Measurements from ENCODE around the gene MVD. TPM values are rescaled to one million over a fixed set of nuclear protein-coding genes. Genes with fewer than 3 reads are reported as not detected.

The MVD gene
- total and polyA plus RNA-seq, 10 of the 15 experiments (the other 5 are each of a cell fraction or from before 2014, with no cell fraction given): 5.0 to 147 (median 65.0) TPM

- BruUV-seq (replicated peaks): no TSS peak
- Histone ChIP-seq H3K27ac (ENCODE audit: control insufficient read depth, insufficient read depth) (no peak overlapping the region), H3K9ac (ENCODE audit: control insufficient read depth, insufficient read depth, low read length) (no peak overlapping the region), H3K27me3 (replicated peaks in 1 of 2; ENCODE audit: control insufficient read depth in 2 of 2, insufficient read depth in 2 of 2, low read length in 1 of 2) (no peaks in the 10 kb centered on the region), H3K4me1 (ENCODE audit: control insufficient read depth, insufficient read depth, low read length) (peaks cover 44% of the 10 kb centered on the region), H4K20me1 (ENCODE audit: control insufficient read depth, insufficient read depth) (no peaks in the 10 kb centered on the region), H3K9me3 (replicated peaks; ENCODE audit: control insufficient read depth, insufficient read depth, low read length) (no peaks in the 10 kb centered on the region), H3K4me2 (ENCODE audit: control insufficient read depth, insufficient read depth) (no peak overlapping the region), H3K79me2 (ENCODE audit: control insufficient read depth, insufficient read depth, low read length) (peaks cover 24% of the 10 kb centered on the region), H3K4me3 (no peak overlapping the region), H2AFZ (ENCODE audit: control insufficient read depth, low read depth, low read length) (no peak overlapping the region), H3K36me3 (ENCODE audit: control insufficient read depth in 2 of 2, insufficient read depth in 2 of 2, low read length in 1 of 2) (peaks cover 0 to 7% of the 10 kb centered on the region in 2 experiments; a peak in 2 of 4 replicates)
- SMC1A ChIA-PET (ENCODE audit: uncharacterized antibody, unreplicated experiment): no interaction called here
- FAIRE-seq (no peak), DNase-seq (ENCODE audit: low read depth, low spot score) (no peak), ATAC-seq (no peak)
- POLR2A ChIA-PET: no interaction called here
- in situ Hi-C loops (cut with MboI) (no loop called here), intact Hi-C loops (cut with micrococcal nuclease; ENCODE audit: unreplicated experiment) (no loop called here)
- RAD21 ChIA-PET (ENCODE audit: unreplicated experiment): no interaction called here
- CTCF ChIA-PET: interaction anchor here (3.3 kb wide), 1 partner anchor 18 kb away, joined by 26 read pairs; no protein-coding TSS in a partner anchor
- WGBS (ENCODE audit: insufficient coverage, insufficient replicate concordance, low lambda C conversion rate, missing lambda C conversion rate): 91% methylated on average over 15 of the region's 16 CpGs
- no peak for TF ChIP-seq ZNF207 (IDR thresholded peaks at IDR 0.05; ENCODE audit: borderline replicate concordance)
These were observed 36.3 kb upstream of the MVD start for GRCh38 chr16:88699180-88699579.

DNA sequence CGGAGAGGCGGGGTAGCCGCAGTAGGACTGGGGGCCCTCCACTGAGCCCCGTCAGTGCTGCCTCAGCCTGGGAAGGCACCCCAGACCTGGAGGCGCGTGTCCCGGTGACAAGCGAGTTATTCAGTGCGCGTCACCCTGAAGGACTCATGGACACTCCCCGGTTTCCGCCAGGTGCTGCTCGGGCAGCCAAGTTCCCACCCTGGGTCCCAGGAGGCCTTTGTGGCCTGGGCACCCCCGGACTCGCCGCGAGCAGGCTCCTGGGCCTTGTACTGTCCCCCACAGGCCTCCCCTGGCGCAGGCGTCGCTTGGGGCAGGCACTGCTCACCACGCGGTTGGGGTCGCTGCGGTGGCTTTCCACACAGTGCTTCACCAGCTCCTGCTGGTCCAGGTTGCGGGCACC is 35.8 kb upstream of the MVD start:
- H3K4me1 ChIP-seq (ENCODE audit: control insufficient read depth, insufficient read depth, low read length): peaks cover 40% of the 10 kb centered on the region
- 64% methylated on average over 25 of the region's 25 CpGs for WGBS (ENCODE audit: insufficient coverage, insufficient replicate concordance, low lambda C conversion rate, missing lambda C conversion rate)
- no peaks in the 10 kb centered on the region for H3K27me3 ChIP-seq (replicated peaks in 1 of 2; ENCODE audit: control insufficient read depth in 2 of 2, insufficient read depth in 2 of 2, low read length in 1 of 2)
- in situ Hi-C loops (cut with MboI) (no loop called here), intact Hi-C loops (cut with micrococcal nuclease; ENCODE audit: unreplicated experiment) (no loop called here)
- ChIA-PET SMC1A (ENCODE audit: uncharacterized antibody, unreplicated experiment) (no interaction called here), RAD21 (ENCODE audit: unreplicated experiment) (no interaction called here), CTCF (no interaction called here), POLR2A (no interaction called here)
- ATAC-seq (no peak), DNase-seq (ENCODE audit: low read depth, low spot score) (no peak), FAIRE-seq (no peak)
- H2AFZ ChIP-seq (ENCODE audit: control insufficient read depth, low read depth, low read length): no peak overlapping the region
- H3K9me3 ChIP-seq (replicated peaks; ENCODE audit: control insufficient read depth, insufficient read depth, low read length): no peaks in the 10 kb centered on the region
- H3K27ac ChIP-seq (ENCODE audit: control insufficient read depth, insufficient read depth): no peak overlapping the region
- no peak overlapping the region for H3K4me2 ChIP-seq (ENCODE audit: control insufficient read depth, insufficient read depth)
- no TSS peak for BruUV-seq (replicated peaks)
- H3K79me2 ChIP-seq (ENCODE audit: control insufficient read depth, insufficient read depth, low read length): peaks cover 23% of the 10 kb centered on the region
- no peak overlapping the region for H3K4me3 ChIP-seq
- no peak overlapping the region for H3K9ac ChIP-seq (ENCODE audit: control insufficient read depth, insufficient read depth, low read length)
- H3K36me3 ChIP-seq (ENCODE audit: control insufficient read depth in 2 of 2, insufficient read depth in 2 of 2, low read length in 1 of 2): peaks cover 0 to 7% of the 10 kb centered on the region in 2 experiments; a peak in 2 of 4 replicates
- no peaks in the 10 kb centered on the region for H4K20me1 ChIP-seq (ENCODE audit: control insufficient read depth, insufficient read depth)
- TF ChIP-seq ATF7 (IDR thresholded peaks at IDR 0.05; ENCODE audit: low read depth): no peak
- TF ChIP-seq NFXL1 (IDR thresholded peaks at IDR 0.05; ENCODE audit: borderline replicate concordance): no peak
- no peak for TF ChIP-seq YY1 (IDR thresholded peaks at IDR 0.05; ENCODE audit: low read depth, low read length)
- TF ChIP-seq EP300 (IDR thresholded peaks at IDR 0.05; ENCODE audit: borderline replicate concordance in 1 of 2, control insufficient read depth in 1 of 2, low read depth in 2 of 2, low read length in 2 of 2): no peak
- no peak for TF ChIP-seq WRNIP1 (IDR thresholded peaks at IDR 0.05; ENCODE audit: borderline replicate concordance, low read depth, low read length)
- TF ChIP-seq CEBPB (IDR thresholded peaks at IDR 0.05; ENCODE audit: borderline replicate concordance in 1 of 2, low read depth in 2 of 2, low read length in 2 of 2): no peak
- TF ChIP-seq ZNF384 (IDR thresholded peaks at IDR 0.05; ENCODE audit: borderline replicate concordance, low read depth, low read length): no peak
- no peak for TF ChIP-seq SMARCA5 (IDR thresholded peaks at IDR 0.05)
- no peak for TF ChIP-seq MXI1 (IDR thresholded peaks at IDR 0.05; ENCODE audit: low read depth, low read length)
- no peak for TF ChIP-seq SIX5 (IDR thresholded peaks at IDR 0.05; ENCODE audit: low read depth, low read length, severe bottlenecking)
- TF ChIP-seq SP1 (IDR thresholded peaks at IDR 0.05; ENCODE audit: low read depth, low read length): no peak
- TF ChIP-seq, protein P1, sequence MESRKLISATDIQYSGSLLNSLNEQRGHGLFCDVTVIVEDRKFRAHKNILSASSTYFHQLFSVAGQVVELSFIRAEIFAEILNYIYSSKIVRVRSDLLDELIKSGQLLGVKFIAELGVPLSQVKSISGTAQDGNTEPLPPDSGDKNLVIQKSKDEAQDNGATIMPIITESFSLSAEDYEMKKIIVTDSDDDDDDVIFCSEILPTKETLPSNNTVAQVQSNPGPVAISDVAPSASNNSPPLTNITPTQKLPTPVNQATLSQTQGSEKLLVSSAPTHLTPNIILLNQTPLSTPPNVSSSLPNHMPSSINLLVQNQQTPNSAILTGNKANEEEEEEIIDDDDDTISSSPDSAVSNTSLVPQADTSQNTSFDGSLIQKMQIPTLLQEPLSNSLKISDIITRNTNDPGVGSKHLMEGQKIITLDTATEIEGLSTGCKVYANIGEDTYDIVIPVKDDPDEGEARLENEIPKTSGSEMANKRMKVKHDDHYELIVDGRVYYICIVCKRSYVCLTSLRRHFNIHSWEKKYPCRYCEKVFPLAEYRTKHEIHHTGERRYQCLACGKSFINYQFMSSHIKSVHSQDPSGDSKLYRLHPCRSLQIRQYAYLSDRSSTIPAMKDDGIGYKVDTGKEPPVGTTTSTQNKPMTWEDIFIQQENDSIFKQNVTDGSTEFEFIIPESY (IDR thresholded peaks at IDR 0.05): no peak
- TF ChIP-seq, protein P2, sequence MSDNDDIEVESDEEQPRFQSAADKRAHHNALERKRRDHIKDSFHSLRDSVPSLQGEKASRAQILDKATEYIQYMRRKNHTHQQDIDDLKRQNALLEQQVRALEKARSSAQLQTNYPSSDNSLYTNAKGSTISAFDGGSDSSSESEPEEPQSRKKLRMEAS (IDR thresholded peaks at IDR 0.05; ENCODE audit: low read depth, low read length): no peak
- TF ChIP-seq ZNF24 (IDR thresholded peaks at IDR 0.05): no peak
- no peak for TF ChIP-seq ETV6 (conservative IDR thresholded peaks at IDR 0.05 in 1 of 2, IDR thresholded peaks at IDR 0.05 in 1 of 2; ENCODE audit: borderline replicate concordance in 1 of 2, low read depth in 1 of 2)
- no peak for TF ChIP-seq BMI1 (IDR thresholded peaks at IDR 0.05; ENCODE audit: borderline replicate concordance)

All from GM12878 (cell line).